NCI-H187 (cell line): Measurements from ENCODE around the gene UBE3C.
"Not testable (repeated sequence)": the region's sequence is repeated elsewhere in the genome, so short reads cannot be mapped to it uniquely, and the experiment has no call there.

Experiments used
- DNase-seq, 2 experiments: peaks; one replicate each; lab custom pipeline; 2025; lab: John Stamatoyannopoulos, UW

The UBE3C gene

GRCh38 chr7:157271991-157272324 lies 133.2 kb downstream of the UBE3C start:
- DNase-seq = no peak

DNA sequence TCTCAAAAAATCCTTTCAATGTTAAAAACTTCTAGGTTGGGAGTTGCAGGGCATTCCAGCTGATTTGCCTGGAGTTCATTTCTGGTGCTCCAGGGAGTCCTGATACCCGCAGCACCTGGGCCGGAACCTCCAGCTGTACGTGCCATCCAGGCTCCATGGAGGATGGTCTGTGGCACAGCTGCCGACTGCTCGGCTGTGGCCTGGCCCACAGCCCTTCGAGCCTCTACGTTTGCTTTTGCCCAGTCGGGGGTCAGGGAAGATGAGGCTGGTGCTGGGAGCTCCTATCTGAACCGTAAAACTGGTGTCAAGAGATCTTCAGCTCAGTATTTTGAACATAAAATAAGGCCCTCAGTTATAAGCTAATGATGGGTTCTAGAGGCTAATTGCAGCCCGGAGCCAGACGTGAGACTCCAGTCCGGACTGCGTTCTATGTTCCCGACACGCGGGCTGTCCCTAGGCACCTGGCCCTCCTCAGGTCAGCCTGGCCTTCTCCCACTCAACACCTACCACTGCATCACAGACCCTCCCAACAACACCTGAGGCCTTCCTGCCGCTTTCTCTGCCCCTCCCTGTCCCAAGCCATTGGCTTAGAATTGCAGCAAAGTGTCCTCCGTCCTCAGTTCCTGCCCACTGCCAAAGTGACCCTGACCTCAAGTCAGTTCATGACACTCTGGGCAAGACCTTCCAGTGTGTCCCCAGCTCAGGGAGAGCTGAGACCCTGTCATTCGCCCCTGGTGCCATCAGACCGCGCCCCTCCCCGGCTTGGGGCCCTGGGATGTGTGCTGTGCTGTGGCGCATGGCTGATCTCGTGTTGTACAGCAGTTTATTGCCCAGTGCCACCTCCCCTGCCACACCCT lies 133.9 kb downstream of the UBE3C start:
- no peak for DNase-seq

GRCh38 chr7:157273208-157274093 lies 134.7 kb downstream of the UBE3C start:
- DNase-seq = peak; percentile 36 to 65

DNA sequence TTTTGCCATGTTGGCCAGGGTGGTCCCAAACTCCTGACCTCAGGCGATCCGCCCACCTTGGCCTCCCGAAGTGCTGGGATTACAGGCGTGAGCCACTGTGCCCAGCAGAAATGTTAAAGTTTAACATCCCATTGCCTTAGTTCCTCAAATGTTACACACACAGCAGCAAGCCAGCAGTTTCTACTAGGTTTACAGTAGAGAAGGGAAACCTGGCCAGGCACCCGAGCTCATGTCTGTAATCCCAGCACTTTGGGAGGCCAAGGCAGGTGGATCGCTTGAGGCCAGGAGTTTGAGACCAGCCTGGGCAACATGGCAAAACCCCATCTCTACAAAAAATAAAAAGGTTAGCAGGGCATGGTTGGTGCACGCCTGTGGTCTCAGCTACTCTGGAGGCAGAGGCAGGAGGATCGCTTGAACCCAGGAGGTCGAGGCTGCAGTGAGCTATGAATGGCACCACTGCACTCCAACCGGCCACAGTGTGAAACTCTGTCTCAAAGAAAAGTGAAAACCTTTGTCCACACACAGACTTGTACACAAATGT lies 135.4 kb downstream of the UBE3C start:
- not testable (repeated sequence) for DNase-seq

- DNase-seq = no peak
These were observed 136.3 kb downstream of the UBE3C start for GRCh38 chr7:157274991-157275427.

DNA sequence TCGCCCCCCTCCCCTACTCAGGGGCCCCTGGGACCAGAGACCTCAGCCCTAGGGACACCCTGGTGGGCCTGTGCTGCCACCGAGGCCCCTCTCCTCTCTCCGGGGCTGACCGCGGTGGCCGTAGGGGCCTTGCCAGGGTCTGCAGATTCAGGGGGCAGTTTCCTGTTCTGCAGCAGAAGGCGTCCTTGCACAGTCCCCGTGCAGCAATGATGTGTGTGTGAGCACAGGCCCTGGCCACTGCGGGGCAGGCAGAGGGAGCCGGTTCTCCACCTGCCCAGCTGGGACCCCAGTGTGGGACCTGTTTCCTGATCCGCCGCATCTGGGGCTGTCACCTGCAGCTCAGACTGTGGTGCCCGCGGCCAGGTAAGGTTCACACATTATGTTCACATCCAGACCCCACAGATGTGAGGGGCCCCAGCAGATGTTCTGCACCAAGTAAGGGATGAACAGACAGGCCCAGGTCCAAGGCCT lies 137.4 kb downstream of the UBE3C start:
- no peak for DNase-seq

DNA sequence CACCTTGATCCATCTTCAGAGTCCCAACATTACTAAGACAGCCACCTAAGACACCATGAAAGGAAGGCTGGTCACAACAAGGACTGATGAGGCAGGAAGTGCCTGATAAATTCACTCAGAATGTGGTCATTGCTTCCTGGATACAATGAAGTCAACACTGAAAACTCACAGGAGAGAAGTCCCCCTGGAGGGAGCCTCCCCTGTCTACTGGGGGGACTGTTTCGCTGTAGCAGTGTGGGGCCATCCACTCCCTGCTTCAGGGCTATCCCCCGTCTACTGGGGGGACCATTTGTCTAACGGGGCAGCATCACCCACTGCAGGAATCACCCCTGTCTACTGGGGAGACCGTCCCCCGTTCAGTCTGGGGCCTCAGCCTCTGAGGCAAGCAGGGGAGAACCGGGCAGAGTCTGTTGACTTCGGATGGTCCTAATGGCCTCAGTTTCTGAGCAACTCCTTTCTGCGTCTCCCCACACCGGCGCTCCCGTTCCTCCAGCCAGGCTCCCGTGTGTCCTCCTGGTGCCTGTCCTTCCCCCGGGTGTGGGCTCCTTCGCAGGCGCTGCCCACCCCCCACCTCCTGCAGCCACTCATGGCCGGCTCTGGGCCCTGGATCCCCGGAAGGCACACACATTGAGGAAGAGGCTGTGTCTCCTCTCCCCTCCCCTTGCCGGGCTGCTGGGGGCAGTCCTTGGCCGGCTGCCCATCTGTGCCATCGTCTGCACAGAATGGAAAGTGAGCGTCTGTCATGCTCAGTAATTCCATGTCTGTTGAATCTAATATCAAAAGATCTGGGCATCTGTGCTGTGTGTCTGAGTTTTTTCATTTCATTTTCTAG lies 138.2 kb downstream of the UBE3C start:
- no peak for DNase-seq

GRCh38 chr7:157277568-157277967 lies 138.8 kb downstream of the UBE3C start:
- DNase-seq = not testable (repeated sequence)

- DNase-seq = no peak
These were observed 139.6 kb downstream of the UBE3C start for GRCh38 chr7:157278167-157278790.

DNA sequence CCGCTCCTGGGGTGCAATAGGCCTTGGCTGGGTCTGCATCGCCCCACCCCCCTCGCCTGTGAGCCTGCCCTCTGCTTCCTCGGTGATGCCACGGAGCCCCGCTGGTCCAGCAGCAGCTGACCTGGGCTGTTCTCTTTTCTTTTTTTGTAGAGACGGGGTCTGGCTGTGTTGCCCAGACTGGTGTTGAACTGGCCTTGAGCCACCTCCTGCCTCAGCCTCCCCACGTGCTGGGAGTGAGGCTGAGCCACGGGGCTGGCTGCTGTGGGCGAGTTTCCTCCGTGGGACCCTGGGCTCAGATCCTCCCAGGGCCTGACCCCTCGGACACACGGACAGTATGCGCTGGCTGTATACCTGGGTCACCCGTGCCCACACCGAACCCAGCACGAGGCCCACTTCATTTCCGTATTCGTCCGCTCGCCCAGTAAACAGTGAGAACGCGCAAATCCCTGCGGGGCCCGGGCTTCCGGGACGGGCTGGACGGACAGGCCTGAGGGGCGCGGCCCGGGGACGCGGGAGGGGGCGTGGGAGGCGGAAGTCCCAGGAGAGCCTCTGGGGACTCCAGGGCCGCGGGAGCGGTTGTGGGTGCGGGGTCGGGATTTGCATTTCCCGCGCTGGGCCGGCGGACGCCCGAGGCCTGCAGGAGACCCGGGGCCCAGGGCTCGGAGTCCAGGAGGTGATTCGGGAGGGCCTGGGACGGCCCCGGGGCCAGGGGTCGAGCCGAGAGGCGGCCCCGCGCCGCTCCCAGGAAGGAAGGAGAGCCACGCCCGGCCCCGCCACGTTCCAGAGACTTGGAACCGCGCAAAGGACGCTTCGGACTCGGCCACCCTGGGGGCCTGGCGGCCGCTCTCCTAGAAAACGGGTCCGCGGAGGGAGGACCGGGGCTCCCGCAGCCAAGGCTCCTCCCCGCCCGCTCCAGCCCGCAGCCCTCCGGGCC lies 140.3 kb downstream of the UBE3C start:
- DNase-seq = no peak

DNA sequence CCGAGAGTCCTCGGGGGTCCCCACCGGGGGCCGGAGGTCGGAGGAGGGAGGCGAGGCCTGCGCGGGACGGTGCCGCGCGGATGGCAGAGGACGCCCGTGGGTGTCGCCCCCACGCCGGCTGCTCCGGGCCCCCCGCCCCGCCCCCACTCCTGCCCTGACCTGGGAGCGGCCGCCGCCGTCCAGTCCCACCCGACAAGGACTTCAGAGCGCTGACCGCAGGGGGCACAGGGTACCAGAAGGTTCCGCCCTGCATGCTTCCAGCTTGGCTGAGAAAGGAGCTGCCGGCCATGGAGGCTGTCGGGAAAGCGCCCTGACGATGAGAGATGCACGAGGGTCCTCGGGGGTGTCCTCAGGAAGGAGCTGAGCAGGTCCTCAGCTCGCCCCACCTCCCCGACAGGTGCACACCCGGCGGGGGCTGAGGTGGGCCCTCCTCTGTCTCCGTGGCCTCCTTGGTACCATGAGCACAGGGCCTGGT lies 141.1 kb downstream of the UBE3C start:
- DNase-seq = no peak

DNA sequence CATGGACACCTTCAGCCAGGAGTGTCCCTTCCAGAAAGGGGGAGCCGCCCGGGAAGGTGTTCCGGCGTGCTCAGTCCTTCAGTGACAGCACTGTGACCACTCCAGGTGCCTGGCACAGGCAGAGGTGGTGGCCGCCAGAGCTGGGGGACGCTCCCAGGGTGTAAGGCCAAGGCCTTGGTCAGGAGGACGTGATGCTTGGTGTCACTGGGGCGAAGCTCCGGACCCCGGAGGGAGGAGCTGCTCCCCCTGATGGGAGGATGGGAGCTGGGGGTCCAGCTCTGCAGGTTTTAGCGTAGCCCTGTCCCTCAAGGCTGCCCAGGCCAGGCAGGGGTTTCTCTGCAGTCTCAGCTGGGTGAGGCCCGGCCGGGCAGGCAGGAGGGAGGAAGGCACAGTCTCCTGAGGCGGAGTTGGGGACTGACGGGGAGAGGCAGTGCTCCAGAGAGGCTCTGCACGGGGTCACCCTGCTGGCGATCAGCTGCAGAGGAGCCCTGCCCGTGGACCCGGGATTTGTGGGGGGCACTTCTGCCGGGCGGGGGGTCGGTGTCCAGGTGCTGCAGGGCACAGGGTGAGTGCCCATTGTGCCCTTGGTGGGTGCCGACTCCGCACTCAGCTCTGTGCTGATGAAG lies 141.6 kb downstream of the UBE3C start:
- no peak for DNase-seq

GRCh38 chr7:157281221-157281998 lies 142.7 kb downstream of the UBE3C start:
- DNase-seq = no peak

- no peak for DNase-seq
These were observed 143.5 kb downstream of the UBE3C start for GRCh38 chr7:157282141-157282801.

DNA sequence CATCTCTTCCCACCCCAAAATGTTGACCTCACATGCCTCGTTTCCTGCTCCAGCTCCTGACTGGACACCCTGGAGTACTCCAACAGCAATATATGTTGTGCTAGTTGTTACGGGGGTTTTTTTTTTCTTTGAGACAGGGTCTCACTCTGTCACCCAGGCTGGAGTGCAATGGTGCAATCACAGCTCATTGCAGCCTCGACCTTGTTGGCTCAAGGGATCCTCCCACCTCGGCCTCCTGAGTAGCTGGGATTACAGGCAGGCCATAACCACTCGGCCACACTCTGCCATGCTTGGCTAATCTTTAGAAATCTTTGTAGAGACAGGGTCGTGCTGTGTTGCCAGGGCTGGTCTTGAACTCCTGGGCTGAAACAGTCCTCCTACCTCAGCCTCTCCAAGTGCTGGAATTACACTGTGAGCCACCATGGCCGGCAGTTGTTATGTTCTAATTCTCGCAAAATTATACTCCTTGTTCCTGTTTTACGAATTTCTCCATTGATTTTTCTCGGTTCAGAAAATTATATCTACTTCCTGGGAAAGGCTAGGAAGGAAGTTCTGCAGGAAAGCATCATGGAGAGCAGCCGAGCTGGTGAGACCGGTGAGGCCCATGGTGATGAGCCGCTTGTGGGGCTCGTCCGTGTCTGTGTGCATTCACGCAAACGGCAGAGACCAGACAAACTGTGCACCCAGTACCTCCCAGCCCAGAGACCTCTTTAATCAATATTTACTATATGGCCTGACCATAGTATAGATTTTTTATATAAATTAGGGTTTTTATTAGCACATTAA lies 145.7 kb downstream of the UBE3C start:
- no peak for DNase-seq

DNA sequence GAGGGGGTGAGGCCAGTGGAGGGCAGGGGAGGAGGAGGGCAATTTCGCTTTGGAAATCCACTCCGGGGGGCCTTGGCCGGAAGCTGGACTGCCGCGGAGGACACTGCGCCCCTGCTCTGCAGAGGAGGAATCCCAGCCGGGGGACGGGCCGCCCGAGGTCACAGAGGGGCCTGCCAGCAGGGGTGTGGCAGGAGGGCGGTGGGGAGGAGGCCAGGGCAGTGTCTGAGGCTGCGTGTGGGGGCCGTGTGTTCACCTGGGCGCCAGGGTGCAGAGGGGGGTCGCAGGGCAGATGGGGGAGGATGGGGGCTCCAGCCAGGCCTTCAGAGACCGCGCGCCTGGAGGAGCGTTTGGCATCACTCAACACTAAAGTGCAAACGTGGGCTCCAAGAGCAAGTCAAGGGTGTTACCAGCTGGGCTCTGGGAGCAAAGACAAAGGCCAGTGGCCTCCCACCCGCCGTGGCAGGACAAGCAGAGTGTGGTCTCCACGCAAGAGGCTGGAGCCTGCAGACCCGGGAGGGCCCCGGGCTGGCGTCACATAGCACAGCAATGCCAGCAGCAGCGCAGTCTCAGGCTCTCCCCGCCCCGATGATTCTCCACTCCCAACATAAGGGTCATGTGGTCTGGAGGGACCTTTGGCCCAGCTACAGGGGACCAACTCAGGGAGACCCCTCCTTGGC lies 152.8 kb downstream of the UBE3C start:
- DNase-seq = no peak

DNA sequence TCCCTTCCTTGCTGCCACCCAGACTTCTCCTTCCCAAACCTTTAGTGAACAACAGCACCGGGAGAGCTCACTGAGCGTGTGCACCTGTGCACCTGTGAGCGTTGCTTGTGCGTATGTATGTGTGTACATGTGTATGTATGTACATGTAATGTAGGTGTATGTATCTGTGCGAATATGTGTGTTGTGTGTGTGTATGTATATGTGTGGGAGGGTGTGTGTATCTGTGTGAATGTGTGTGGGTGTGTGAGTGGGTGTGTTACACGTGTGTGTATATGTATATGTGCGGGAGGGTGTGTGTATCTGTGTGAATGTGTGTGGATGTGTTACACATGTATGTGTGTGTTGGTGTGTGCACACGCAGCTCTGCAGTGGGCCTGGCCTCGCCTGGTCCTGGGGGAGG lies 153.5 kb downstream of the UBE3C start:
- no peak for DNase-seq
